ENCODE data around the gene SS18L1.

Gene SS18L1

GRCh38 chr20:62160876-62161275, 17.3 kb downstream of the SS18L1 start:
- Histone ChIP-seq H3K36me3 (ENCODE audit: control insufficient read depth, insufficient read depth, low read length) (peaks cover 26% of the 10 kb centered on the region), H3K27me3 (replicated peaks; ENCODE audit: control insufficient read depth, insufficient read depth, low read length) (no peaks in the 10 kb centered on the region), H3K4me3 (replicated peaks; ENCODE audit: low read depth, low read length) (no peak overlapping the region)
- no peak for TF ChIP-seq CTCF (IDR thresholded peaks at IDR 0.05; ENCODE audit: insufficient read depth, low read length, poor library complexity, severe bottlenecking)
- no peak for DNase-seq (ENCODE audit: extremely low read depth, insufficient read length)

- no peaks in the 10 kb centered on the region for H3K27me3 ChIP-seq (replicated peaks; ENCODE audit: control insufficient read depth, insufficient read depth, low read length)
- DNase-seq (ENCODE audit: extremely low read depth, insufficient read length) = no peak
- H3K36me3 ChIP-seq (ENCODE audit: control insufficient read depth, insufficient read depth, low read length) = peaks cover 30% of the 10 kb centered on the region
- no peak for TF ChIP-seq CTCF (IDR thresholded peaks at IDR 0.05; ENCODE audit: insufficient read depth, low read length, poor library complexity, severe bottlenecking)
- no peak overlapping the region for H3K4me3 ChIP-seq (replicated peaks; ENCODE audit: low read depth, low read length)
Observed at GRCh38 chr20:62161347-62161746, 17.8 kb downstream of the SS18L1 start.

GRCh38 chr20:62162765-62163484, 19.4 kb downstream of the SS18L1 start:
- no peak for DNase-seq (ENCODE audit: extremely low read depth, insufficient read length)
- H3K27me3 ChIP-seq (replicated peaks; ENCODE audit: control insufficient read depth, insufficient read depth, low read length) = no peaks in the 10 kb centered on the region
- TF ChIP-seq CTCF (IDR thresholded peaks at IDR 0.05; ENCODE audit: insufficient read depth, low read length, poor library complexity, severe bottlenecking) = no peak
- peaks cover 33% of the 10 kb centered on the region for H3K36me3 ChIP-seq (ENCODE audit: control insufficient read depth, insufficient read depth, low read length)
- no peak overlapping the region for H3K4me3 ChIP-seq (replicated peaks; ENCODE audit: low read depth, low read length)

GRCh38 chr20:62163485-62163865, 19.9 kb downstream of the SS18L1 start:
- peaks cover 33% of the 10 kb centered on the region for H3K36me3 ChIP-seq (ENCODE audit: control insufficient read depth, insufficient read depth, low read length)
- DNase-seq (ENCODE audit: extremely low read depth, insufficient read length) = no peak
- H3K27me3 ChIP-seq (replicated peaks; ENCODE audit: control insufficient read depth, insufficient read depth, low read length) = no peaks in the 10 kb centered on the region
- no peak overlapping the region for H3K4me3 ChIP-seq (replicated peaks; ENCODE audit: low read depth, low read length)
- TF ChIP-seq CTCF (IDR thresholded peaks at IDR 0.05; ENCODE audit: insufficient read depth, low read length, poor library complexity, severe bottlenecking) = no peak

- Histone ChIP-seq H3K36me3 (ENCODE audit: control insufficient read depth, insufficient read depth, low read length) (peaks cover 35% of the 10 kb centered on the region), H3K27me3 (replicated peaks; ENCODE audit: control insufficient read depth, insufficient read depth, low read length) (no peaks in the 10 kb centered on the region)
- TF ChIP-seq CTCF (IDR thresholded peaks at IDR 0.05; ENCODE audit: insufficient read depth, low read length, poor library complexity, severe bottlenecking) = no peak
Observed at GRCh38 chr20:62163986-62164762, 20.6 kb downstream of the SS18L1 start.

More at GRCh38 chr20:62163986-62164762, 20.6 kb downstream of the SS18L1 start:
- H3K4me3 ChIP-seq (replicated peaks; ENCODE audit: low read depth, low read length) = no peak overlapping the region
- DNase-seq (ENCODE audit: extremely low read depth, insufficient read length) = no peak
